Fibroblast of skin of left quadriceps (primary cell): ENCODE results near the gene NPRL2.

Experiments
- DNase-seq, 2 experiments: peaks; one replicate each; pipeline ENCODE4 v3.0.0-alpha.2; 2013; ENCODE audit warnings: low read depth in 2 of 2

NPRL2 gene

GRCh38 chr3:50350213-50350526 lies 405 bp downstream of the NPRL2 start:
- DNase-seq, result no peak

GRCh38 chr3:50347187-50347813 lies 3.3 kb downstream of the NPRL2 start:
- peak in 1 of 2 experiments; percentile 53 for DNase-seq

DNA sequence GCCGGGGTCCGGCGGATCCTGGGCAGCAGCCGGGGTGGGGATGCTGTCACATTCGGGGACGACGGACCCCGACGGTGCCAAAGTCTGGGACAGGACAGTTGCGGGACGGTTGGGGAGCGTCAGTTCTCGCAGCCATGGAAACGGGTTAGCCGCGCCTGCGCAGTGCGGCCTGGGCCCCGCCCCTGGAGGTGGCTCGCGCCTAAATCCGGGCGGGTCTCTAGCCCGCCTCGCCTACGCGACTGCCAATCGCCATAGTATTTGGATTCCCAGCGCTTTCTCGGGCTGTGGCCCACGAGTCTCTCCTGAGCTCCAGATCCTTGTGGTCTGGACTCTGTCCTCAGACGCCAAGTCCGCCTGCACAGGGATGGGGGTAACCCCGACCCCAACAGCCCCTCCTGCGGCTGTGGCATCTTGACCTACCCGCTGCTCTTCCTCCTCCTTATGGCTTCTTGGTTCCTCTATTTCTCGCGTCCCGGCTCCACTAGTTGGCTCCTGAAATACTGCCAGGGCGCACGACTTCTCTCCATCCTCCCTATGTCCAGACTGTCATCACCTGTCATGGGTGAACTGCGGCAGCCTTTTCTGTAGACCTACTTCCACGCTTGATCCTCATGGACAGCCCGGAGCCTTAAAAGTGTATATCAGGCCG lies 4.9 kb downstream of the NPRL2 start, which contains the start of gene ZMYND10:
ZMYND10 (minus strand) TSS at position 147 of the 649 bp plus-strand sequence. CDS start 153 bp downstream, outside the sequence.
- DNase-seq, result no peak

DNA sequence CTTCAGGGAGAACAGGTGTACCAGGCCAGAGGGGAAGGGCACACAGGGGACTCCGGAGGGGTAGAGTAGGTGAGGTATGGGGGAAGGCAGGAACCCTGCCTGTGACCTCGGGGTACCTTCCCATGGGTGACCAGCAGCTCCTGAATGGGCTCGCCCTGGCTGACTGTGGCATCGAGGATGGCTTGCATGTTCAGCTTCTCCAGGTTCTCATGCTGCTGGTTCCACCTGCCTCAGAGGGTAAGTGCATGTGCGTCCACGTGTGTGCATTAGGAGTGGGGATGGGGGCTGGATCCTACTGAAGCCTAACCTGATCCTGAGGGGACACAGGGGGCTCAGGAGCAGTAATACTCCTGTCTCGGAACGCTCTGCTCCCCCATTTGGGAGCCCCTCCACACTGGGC lies 5.6 kb downstream of the NPRL2 start:
- no peak for DNase-seq

GRCh38 chr3:50342813-50343633 lies 7.6 kb downstream of the NPRL2 start:
- no peak for DNase-seq

- DNase-seq, result no peak
Observed at GRCh38 chr3:50341996-50342650, 8.5 kb downstream of the NPRL2 start.

GRCh38 chr3:50341537-50341936 lies 9.0 kb downstream of the NPRL2 start:
- no peak for DNase-seq

DNA sequence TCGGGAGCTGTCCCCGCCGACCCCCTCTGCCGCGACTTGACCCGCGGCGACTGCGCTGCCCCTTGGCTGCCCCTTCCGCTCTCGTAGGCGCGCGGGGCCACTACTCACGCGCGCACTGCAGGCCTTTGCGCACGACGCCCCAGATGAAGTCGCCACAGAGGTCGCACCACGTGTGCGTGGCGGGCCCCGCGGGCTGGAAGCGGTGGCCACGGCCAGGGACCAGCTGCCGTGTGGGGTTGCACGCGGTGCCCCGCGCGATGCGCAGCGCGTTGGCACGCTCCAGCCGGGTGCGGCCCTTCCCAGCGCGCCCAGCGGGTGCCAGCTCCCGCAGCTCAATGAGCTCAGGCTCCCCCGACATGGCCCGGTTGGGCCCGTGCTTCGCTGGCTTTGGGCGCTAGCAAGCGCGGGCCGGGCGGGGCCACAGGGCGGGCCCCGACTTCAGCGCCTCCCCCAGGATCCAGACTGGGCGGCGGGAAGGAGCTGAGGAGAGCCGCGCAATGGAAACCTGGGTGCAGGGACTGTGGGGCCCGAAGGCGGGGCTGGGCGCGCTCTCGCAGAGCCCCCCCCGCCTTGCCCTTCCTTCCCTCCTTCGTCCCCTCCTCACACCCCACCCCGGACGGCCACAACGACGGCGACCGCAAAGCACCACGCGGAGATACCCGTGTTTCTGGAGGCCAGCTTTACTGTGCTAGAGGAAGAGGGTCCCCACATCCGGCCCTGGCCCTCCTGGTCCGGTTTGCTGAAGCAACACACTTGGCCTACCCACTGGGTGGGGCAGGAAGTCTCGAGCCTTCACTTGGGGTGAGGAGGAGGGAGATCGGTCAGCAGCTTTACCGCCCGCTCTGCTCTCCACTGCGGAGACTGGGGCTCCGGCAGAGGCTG lies 9.9 kb downstream of the NPRL2 start, which contains the start of gene RASSF1:
RASSF1 (minus strand) TSS at position 389 of the 882 bp plus-strand sequence; CDS start at position 358, 31 bp downstream.
- no peak for DNase-seq

DNA sequence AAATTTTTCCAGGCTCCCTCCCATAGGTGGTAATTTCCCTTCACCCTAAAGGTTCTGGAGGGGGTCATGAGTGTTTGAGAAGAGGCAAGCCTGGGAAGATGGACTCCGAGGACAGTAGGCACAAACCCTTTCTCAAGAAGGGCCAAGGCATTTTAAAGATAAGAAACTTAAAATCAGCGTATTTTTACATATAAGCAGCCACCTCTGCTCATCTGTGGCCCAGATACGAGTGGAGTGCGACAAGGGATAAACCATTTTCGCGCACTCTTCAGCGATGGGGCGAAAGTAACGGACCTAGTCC lies 10.5 kb downstream of the NPRL2 start:
- DNase-seq, result no peak

- DNase-seq, result no peak
Observed at GRCh38 chr3:50339485-50340146, 11.0 kb downstream of the NPRL2 start.

DNA sequence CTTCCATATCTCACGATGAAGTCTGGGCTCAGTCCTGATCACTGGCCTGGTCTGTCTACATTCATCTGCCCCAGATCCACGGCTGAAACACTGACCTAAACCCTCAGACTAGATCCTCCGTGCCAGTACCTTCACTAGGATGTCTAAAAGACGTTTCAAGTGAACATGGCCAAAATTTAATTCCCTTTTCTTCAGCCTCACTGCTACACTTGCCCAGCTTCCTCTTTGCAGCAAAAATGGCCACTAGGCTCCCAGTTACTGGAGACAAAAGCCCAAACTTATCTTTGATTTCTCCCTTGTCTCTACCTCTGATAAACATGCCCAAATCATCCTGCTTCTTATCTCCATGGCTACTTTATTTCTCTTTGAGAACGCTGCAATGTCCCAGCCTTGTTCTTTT lies 11.6 kb downstream of the NPRL2 start:
- DNase-seq, result no peak

DNA sequence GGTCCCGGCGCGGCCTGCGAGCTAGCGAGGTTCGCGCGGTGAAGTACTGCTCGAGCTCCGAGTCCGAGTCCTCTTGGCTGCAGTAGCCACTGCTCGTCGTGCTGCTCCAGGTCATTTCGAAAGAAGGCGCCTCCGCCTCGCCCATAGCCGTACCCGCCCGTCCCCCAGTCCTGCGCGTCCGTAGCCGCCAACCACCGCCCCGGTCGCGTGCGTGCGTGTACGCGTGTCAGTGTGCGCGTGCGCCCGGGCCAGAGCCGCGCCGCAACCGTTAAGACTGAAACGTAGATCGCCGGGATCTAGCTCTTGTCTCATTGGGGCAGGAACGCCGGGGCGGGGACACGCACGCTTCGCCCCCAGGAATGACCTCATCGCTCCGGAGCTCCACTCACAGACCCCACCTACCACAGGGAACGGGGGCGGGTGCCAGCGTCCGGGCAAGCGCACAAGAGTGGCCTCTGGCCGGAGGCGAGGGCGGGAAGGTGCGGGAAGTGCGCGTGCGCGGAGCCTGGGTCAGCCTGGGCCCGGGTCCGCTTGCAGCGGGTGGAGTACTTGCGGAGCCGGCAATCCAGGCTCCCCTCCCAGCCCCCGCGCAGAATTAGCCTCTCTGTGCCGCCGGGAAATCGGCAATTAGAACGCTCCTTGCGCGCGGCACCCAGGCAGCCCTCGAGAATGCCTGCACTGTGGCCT lies 13.3 kb downstream of the NPRL2 start:
- peak; percentile 97 for DNase-seq

GRCh38 chr3:50336452-50337174 lies 14.0 kb downstream of the NPRL2 start:
- no peak for DNase-seq

DNA sequence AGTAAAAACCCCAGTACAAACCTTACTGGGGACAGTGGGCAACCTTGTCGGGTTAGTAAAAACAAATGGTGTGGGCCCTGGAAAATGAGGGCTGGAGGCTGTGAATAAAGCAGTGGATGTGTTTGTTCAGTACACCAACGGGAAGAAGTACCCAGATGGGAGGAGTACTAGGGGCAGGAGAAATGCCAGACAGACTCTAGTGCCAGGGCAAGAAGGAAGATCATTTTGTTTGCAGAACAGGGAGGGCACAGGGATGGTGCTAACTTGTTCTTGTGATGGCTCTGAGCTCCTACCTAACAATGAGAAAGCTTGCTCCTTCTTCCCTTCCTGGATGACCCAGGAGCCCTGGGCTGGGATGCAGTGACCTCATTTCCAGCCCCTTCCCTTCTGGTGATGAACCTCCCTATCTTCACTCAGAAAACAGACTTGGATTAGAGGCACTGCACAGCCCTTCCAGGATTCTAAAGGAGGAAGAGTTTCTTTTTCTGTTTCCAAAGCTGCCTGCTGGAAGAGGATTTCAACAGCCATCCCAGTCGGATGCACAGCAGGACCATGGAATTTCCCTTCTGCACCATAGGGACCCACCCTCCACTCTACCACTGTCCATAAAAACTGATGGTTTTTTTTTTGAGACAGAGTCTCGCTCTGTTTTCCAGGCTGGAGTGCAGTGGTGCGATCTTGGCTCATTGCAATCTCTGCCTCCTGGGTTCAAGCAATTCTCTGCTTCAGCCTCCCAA lies 16.1 kb downstream of the NPRL2 start:
- no peak for DNase-seq

GRCh38 chr3:50333744-50334328 lies 16.7 kb downstream of the NPRL2 start:
- DNase-seq, result no peak

GRCh38 chr3:50331364-50331907 lies 19.1 kb downstream of the NPRL2 start:
- no peak for DNase-seq

GRCh38 chr3:50330330-50330729 lies 20.2 kb downstream of the NPRL2 start:
- DNase-seq, result no peak
